GM18505 (cell line): ENCODE data around the gene TMPO.
"Not testable (repeated sequence)": the region's sequence is repeated elsewhere in the genome, so short reads cannot be mapped to it uniquely, and the experiment has no call there.

ENCODE experiments used
- ATAC-seq: cut with Tn5 transposase; IDR thresholded peaks from one replicate; pipeline ENCODE4 v1.9.1; 2021; ENCODE audit not compliant: unreplicated experiment
- POLR2A ChIP-seq: IDR thresholded peaks from 4 replicates; pipeline ENCODE4 v1.6.1; 2011; ENCODE audit warnings: borderline replicate concordance; ENCODE audit not compliant: insufficient read depth, insufficient read length; ENCODE audit errors: extremely low read depth

The TMPO gene

GRCh38 chr12:98519257-98519907 is 4.0 kb downstream of the TMPO start:
- no peak for ATAC-seq
- no peak for TF ChIP-seq POLR2A

- ATAC-seq: no peak
- no peak for TF ChIP-seq POLR2A
Observed at GRCh38 chr12:98530068-98530467, 14.7 kb downstream of the TMPO start.

GRCh38 chr12:98532687-98533304 is 17.4 kb downstream of the TMPO start:
- no peak for TF ChIP-seq POLR2A
- ATAC-seq: no peak

GRCh38 chr12:98533723-98534251 is 18.4 kb downstream of the TMPO start:
- no peak for TF ChIP-seq POLR2A
- ATAC-seq: no peak

GRCh38 chr12:98538031-98538430 is 22.6 kb downstream of the TMPO start:
- TF ChIP-seq POLR2A: no peak
- no peak for ATAC-seq

GRCh38 chr12:98543701-98544100 is 28.3 kb downstream of the TMPO start:
- ATAC-seq: no peak
- no peak for TF ChIP-seq POLR2A

- no peak for TF ChIP-seq POLR2A
- no peak for ATAC-seq
Observed at GRCh38 chr12:98544751-98545150, 29.4 kb downstream of the TMPO start.

GRCh38 chr12:98549371-98550110 is 34.2 kb downstream of the TMPO start:
- ATAC-seq: no peak
- no peak for TF ChIP-seq POLR2A

- no peak for ATAC-seq
- no peak for TF ChIP-seq POLR2A
Observed at GRCh38 chr12:98551787-98552186, 36.4 kb downstream of the TMPO start.

- not testable (repeated sequence) for ATAC-seq
Observed at GRCh38 chr12:98558097-98558496, 42.7 kb downstream of the TMPO start.

GRCh38 chr12:98559666-98560065 is 44.3 kb downstream of the TMPO start:
- no peak for ATAC-seq
- TF ChIP-seq POLR2A: no peak

- no peak for TF ChIP-seq POLR2A
- ATAC-seq: no peak
Observed at GRCh38 chr12:98561846-98562245, 46.5 kb downstream of the TMPO start.

- no peak for ATAC-seq
- TF ChIP-seq POLR2A: no peak
Observed at GRCh38 chr12:98572010-98572409, 56.6 kb downstream of the TMPO start.

GRCh38 chr12:98574110-98574509 is 58.7 kb downstream of the TMPO start:
- TF ChIP-seq POLR2A: no peak
- ATAC-seq: no peak
